Liver (tissue), 9 donors: Measurements from ENCODE around the gene DOCK10. TPM values are rescaled to one million over a fixed set of nuclear protein-coding genes. Genes with fewer than 3 reads are reported as not detected.

ENCODE experiments used
- DNase-seq: peaks from one replicate; pipeline ENCODE4 v3.0.0-alpha.2; 2017; ENCODE audit warnings: low spot score
- H3K27ac ChIP-seq, 2 donors: one replicate each; pipeline ENCODE4 v1.7.0; 2013; ENCODE audit warnings: inconsistent platforms in 2 of 2, low read length in 2 of 2, control low read depth in 1 of 2, low read depth in 1 of 2, mild to moderate bottlenecking in 1 of 2
- H3K27me3 ChIP-seq, 4 donors: one replicate each; pipeline versions ENCODE4 v1.6.1 to v1.7.0; 2013; ENCODE audit warnings: low read length in 3 of 4, inconsistent platforms in 1 of 4, mild to moderate bottlenecking in 1 of 4, moderate library complexity in 1 of 4; ENCODE audit not compliant: control insufficient read depth in 4 of 4, insufficient read depth in 4 of 4
- H3K36me3 ChIP-seq, 4 donors: one replicate each; pipeline versions ENCODE4 v1.6.1 to v1.7.0; 2013; ENCODE audit warnings: low read length in 3 of 4, mild to moderate bottlenecking in 3 of 4, low read depth in 1 of 4, moderate library complexity in 1 of 4; ENCODE audit not compliant: control insufficient read depth in 4 of 4, insufficient read depth in 3 of 4
- H3K4me1 ChIP-seq, 4 donors: one replicate each; pipeline versions ENCODE4 v1.6.1 to v1.7.0; 2013; ENCODE audit warnings: low read length in 3 of 4, mild to moderate bottlenecking in 3 of 4, moderate library complexity in 1 of 4; ENCODE audit not compliant: control insufficient read depth in 4 of 4, insufficient read depth in 4 of 4
- H3K4me3 ChIP-seq, 3 donors: one replicate each; pipeline versions ENCODE4 v1.6.1 to v1.7.0; 2013; ENCODE audit warnings: low read length in 3 of 3, control low read depth in 1 of 3, low read depth in 1 of 3, mild to moderate bottlenecking in 1 of 3
- H3K9ac ChIP-seq, 2 donors: one replicate each; pipeline ENCODE4 v1.7.0; 2013; ENCODE audit warnings: low read length in 2 of 2, mild to moderate bottlenecking in 2 of 2, moderate library complexity in 2 of 2, control low read depth in 1 of 2, low read depth in 1 of 2
- H3K9me3 ChIP-seq, 4 donors: one replicate each; pipeline versions ENCODE4 v1.6.1 to v1.7.0; 2013; ENCODE audit warnings: low read length in 3 of 4; ENCODE audit not compliant: control insufficient read depth in 4 of 4
- EGR1 ChIP-seq, 2 donors: IDR thresholded peaks; 2 replicates each; pipeline ENCODE4 v1.6.1; 2016 to 2018; ENCODE audit warnings: antibody characterized with exemption in 2 of 2, low read depth in 2 of 2
- FOXA1 ChIP-seq: IDR thresholded peaks from 2 replicates; pipeline ENCODE4 v1.6.1; 2016; ENCODE audit warnings: antibody characterized with exemption
- FOXA2 ChIP-seq: IDR thresholded peaks from 2 replicates; pipeline ENCODE4 v1.6.1; 2016; ENCODE audit warnings: antibody characterized with exemption
- GABPA ChIP-seq, 2 donors: IDR thresholded peaks in 1 of 2; conservative IDR thresholded peaks in 1 of 2; 2 replicates each; pipeline ENCODE4 v1.6.1; 2016; ENCODE audit warnings: antibody characterized with exemption in 2 of 2, mild to moderate bottlenecking in 1 of 2, moderate library complexity in 1 of 2
- HNF4G ChIP-seq: IDR thresholded peaks from 2 replicates; pipeline ENCODE4 v1.6.1; 2016; ENCODE audit warnings: antibody characterized with exemption
- JUND ChIP-seq, 2 donors: IDR thresholded peaks; 2 replicates each; pipeline ENCODE4 v1.6.1; 2016; ENCODE audit warnings: antibody characterized with exemption in 2 of 2
- NR2F2 ChIP-seq: IDR thresholded peaks from 2 replicates; pipeline ENCODE4 v1.6.1; 2016; ENCODE audit warnings: antibody characterized with exemption
- RAD21 ChIP-seq, 2 donors: IDR thresholded peaks; 2 replicates each; pipeline ENCODE4 v1.6.1; 2016; ENCODE audit warnings: antibody characterized with exemption in 2 of 2, mild to moderate bottlenecking in 2 of 2
- RXRA ChIP-seq, 2 donors: IDR thresholded peaks; 2 replicates each; pipeline ENCODE4 v1.6.1; 2017 to 2018; ENCODE audit warnings: antibody characterized with exemption in 2 of 2, mild to moderate bottlenecking in 1 of 2
- SP1 ChIP-seq: IDR thresholded peaks from 2 replicates; pipeline ENCODE4 v1.6.1; 2018; ENCODE audit warnings: antibody characterized with exemption, mild to moderate bottlenecking
- TAF1 ChIP-seq: conservative IDR thresholded peaks from 2 replicates; pipeline ENCODE4 v1.6.1; 2016; ENCODE audit warnings: antibody characterized with exemption, mild to moderate bottlenecking
- YY1 ChIP-seq: IDR thresholded peaks from 2 replicates; pipeline ENCODE4 v1.6.1; 2016; ENCODE audit warnings: antibody characterized with exemption, mild to moderate bottlenecking
- WGBS: extraction: QIAGEN DNeasy Blood & Tissue Kit; methylation state at CpG from one replicate; pipeline ENCODE4 v1.1.7; 2013; 5-methylcytosine and 5-hydroxymethylcytosine counted together
- polyA plus RNA-seq, 2 donors: library from polyadenylated mRNA; stranded (reverse) in 1 of 2; unstranded in 1 of 2; fragments of 200-250 nt in 1 of 2; fragments of >200 nt in 1 of 2; fragmentation: Nextera tagmentation in 1 of 2; extraction: Ambion mirVana in 1 of 2; gene quantifications; one replicate each; pipeline versions ENCODE4 v1.2.1 to v1.2.3, GENCODE V29; 2013 to 2015
- total RNA-seq, 2 donors: library from RNA; depleted of rRNA; stranded (reverse); fragments of >200 nt; gene quantifications; one replicate each; pipeline ENCODE4 v1.2.3, GENCODE V29; 2014
- TF ChIP-seq, protein P1 (sequence below): IDR thresholded peaks from 2 replicates; pipeline ENCODE4 v1.6.1; 2016; ENCODE audit warnings: antibody characterized with exemption
- TF ChIP-seq, protein P2 (sequence below): IDR thresholded peaks from 2 replicates; pipeline ENCODE4 v1.6.1; 2016; ENCODE audit warnings: antibody characterized with exemption
- donor health status: healthy.
- donor health status: healthy.
- donor health status: healthy.
- donor health status: healthy.
- donor health status: healthy.

Gene DOCK10
- total and polyA plus RNA-seq, 4 donors: 1.2 to 15.3 (median 6.8) TPM

DNA sequence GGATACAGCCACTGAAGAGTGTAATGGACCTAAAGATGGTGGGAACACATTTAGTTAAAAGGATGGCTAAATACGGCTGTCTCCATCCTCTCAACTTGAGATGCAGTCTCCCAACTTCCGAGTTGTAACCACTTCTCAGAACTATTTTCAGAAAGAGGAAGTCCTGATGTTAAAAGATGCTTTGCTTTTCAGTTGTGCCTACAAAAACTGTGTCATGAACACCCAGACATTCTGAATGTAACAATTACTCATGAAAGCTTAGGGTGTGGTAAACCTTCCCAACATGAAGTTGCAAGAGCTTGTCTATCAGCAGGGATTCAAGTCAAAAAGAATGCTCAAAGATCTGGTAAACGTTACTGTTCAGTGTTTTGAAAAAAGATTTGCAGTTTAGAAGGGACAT, 147.9 kb downstream of the DOCK10 start:
- 70% methylated on average over 3 of the region's 3 CpGs for WGBS
- H3K27me3 ChIP-seq: no peaks in the 10 kb centered on the region
- no peak for TF ChIP-seq EGR1 (IDR thresholded peaks at IDR 0.05; ENCODE audit: low read depth in 2 of 2)
- no peak overlapping the region for H3K9ac ChIP-seq
- H3K27ac ChIP-seq: no peak overlapping the region
- H3K4me1 ChIP-seq: no peaks in the 10 kb centered on the region
- no peaks in the 10 kb centered on the region for H3K9me3 ChIP-seq
- H3K36me3 ChIP-seq: no peaks in the 10 kb centered on the region
- no peak overlapping the region for H3K4me3 ChIP-seq
- no peak for DNase-seq

DNA sequence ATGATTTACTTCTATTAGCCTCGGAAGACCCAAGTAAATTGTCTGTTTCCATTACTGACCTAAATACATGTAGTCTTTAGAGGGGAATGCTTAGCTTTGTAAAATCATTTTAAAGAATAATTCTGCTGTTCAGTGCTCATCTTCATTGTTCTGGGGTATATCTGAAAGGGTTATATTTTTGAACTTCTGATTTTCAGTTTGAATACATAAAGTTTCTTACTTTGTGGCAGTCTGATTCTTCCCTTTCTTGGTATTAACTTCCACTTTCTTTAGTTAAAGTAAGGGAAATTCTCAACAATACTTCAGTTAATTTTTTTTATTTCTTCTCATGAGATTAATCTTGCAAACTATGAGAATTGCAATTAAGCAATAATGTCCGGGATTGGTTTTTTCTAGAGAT, 148.4 kb downstream of the DOCK10 start:
- no peak overlapping the region for H3K27ac ChIP-seq

DNA sequence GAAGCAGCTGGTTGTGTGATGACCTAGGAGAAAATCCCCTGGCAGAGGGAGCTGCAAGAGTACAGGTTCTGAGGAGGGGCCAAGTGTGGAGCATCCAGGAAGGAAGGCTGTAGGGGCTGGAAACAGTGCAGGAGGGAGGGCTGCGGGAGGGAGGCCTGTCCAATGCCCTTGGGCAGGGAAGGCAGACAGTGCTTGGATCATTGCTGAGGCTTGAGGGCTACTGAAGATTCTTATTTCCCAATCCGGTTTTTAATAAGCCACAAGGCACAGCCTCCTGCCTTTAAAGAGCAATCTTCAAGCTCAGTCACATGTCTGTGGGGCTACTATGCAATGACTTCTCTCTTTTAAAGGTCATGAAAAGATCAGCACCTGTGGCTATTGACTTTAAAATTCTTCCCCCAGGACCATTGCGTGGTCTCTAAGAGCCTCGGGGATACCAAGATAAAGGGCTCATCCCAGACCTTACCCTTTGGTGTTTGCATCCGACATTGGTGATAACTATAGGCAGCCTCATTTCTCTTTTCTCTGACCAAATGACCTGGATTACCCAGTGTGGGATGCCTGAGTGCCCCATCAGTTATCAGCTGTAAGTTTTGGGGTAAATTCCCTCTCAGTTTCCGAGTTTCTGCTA, 149.6 kb downstream of the DOCK10 start:
- TF ChIP-seq HNF4G: no peak
- no peak for TF ChIP-seq GABPA (IDR thresholded peaks at IDR 0.05 in 1 of 2, conservative IDR thresholded peaks at IDR 0.05 in 1 of 2)
- TF ChIP-seq FOXA1: no peak
- TF ChIP-seq YY1: no peak
- no peak for TF ChIP-seq TAF1
- TF ChIP-seq SP1: no peak
- TF ChIP-seq NR2F2: no peak
- no peak for TF ChIP-seq EGR1 (IDR thresholded peaks at IDR 0.05; ENCODE audit: low read depth in 2 of 2)
- no peaks in the 10 kb centered on the region for H3K9me3 ChIP-seq
- no peak overlapping the region for H3K4me3 ChIP-seq
- whole genome bisulfite sequencing: 71% methylated on average over 6 of the region's 6 CpGs
- DNase-seq: no peak
- no peak overlapping the region for H3K27ac ChIP-seq
- no peaks in the 10 kb centered on the region for H3K36me3 ChIP-seq
- H3K9ac ChIP-seq: no peak overlapping the region
- no peaks in the 10 kb centered on the region for H3K27me3 ChIP-seq
- H3K4me1 ChIP-seq: no peaks in the 10 kb centered on the region

More for the DNA sequence above, 148.4 kb downstream of the DOCK10 start:
- H3K4me1 ChIP-seq: no peaks in the 10 kb centered on the region
- no peaks in the 10 kb centered on the region for H3K9me3 ChIP-seq
- H3K9ac ChIP-seq: no peak overlapping the region
- H3K27me3 ChIP-seq: no peaks in the 10 kb centered on the region
- no peak for TF ChIP-seq SP1
- no peak for TF ChIP-seq JUND (IDR thresholded peaks at IDR 0.05)
- TF ChIP-seq EGR1 (IDR thresholded peaks at IDR 0.05; ENCODE audit: low read depth in 2 of 2): no peak
- no peak for TF ChIP-seq NR2F2
- no peak for TF ChIP-seq HNF4G
- TF ChIP-seq TAF1: no peak
- TF ChIP-seq, protein P1, sequence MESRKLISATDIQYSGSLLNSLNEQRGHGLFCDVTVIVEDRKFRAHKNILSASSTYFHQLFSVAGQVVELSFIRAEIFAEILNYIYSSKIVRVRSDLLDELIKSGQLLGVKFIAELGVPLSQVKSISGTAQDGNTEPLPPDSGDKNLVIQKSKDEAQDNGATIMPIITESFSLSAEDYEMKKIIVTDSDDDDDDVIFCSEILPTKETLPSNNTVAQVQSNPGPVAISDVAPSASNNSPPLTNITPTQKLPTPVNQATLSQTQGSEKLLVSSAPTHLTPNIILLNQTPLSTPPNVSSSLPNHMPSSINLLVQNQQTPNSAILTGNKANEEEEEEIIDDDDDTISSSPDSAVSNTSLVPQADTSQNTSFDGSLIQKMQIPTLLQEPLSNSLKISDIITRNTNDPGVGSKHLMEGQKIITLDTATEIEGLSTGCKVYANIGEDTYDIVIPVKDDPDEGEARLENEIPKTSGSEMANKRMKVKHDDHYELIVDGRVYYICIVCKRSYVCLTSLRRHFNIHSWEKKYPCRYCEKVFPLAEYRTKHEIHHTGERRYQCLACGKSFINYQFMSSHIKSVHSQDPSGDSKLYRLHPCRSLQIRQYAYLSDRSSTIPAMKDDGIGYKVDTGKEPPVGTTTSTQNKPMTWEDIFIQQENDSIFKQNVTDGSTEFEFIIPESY: no peak
- no peak for TF ChIP-seq FOXA2
- TF ChIP-seq FOXA1: no peak
- TF ChIP-seq, protein P2, sequence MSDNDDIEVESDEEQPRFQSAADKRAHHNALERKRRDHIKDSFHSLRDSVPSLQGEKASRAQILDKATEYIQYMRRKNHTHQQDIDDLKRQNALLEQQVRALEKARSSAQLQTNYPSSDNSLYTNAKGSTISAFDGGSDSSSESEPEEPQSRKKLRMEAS: no peak
- no peak for TF ChIP-seq RXRA (IDR thresholded peaks at IDR 0.05)
- no peak for TF ChIP-seq YY1
- no peak for TF ChIP-seq RAD21 (IDR thresholded peaks at IDR 0.05)
- no peak for DNase-seq
- H3K4me3 ChIP-seq: no peak overlapping the region
- WGBS: 81% methylated on average over 2 of the region's 2 CpGs
- no peaks in the 10 kb centered on the region for H3K36me3 ChIP-seq
